Activated CD4-positive, CD25-positive, alpha-beta regulatory T cell treated with anti-CD3 and anti-CD28 coated beads, Interleukin-2, amount 50 U/mL, for 24 hours (primary cell): ENCODE data around the gene XRCC4.

Source experiments
- ATAC-seq, 2 donors: fragments of 150-1000 bp; cut with Tn5 transposase; one replicate each; pipeline ENCODE4 v1.10.0; 2021; ENCODE audit warnings: mild to moderate bottlenecking in 1 of 2, moderate library complexity in 1 of 2

The XRCC4 gene

DNA sequence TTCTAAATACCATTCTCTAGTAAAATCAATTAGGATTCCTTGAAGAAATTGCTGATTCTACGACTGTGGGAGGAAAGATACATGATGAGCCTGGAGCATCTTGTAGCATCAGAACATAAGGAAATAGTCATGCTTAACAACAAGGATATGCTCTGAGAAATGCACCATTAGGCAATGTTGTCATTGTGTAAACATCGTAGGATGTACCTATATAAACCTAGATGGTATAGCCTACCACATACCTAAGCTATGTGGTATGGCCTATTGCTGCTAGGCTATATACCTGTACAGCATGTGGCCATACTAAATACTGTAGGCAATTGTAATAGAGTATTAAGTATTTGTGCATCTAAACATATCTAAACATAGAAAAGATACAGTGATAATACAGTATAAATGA, 316.8 kb downstream of the XRCC4 start:
- ATAC-seq, result no peak

DNA sequence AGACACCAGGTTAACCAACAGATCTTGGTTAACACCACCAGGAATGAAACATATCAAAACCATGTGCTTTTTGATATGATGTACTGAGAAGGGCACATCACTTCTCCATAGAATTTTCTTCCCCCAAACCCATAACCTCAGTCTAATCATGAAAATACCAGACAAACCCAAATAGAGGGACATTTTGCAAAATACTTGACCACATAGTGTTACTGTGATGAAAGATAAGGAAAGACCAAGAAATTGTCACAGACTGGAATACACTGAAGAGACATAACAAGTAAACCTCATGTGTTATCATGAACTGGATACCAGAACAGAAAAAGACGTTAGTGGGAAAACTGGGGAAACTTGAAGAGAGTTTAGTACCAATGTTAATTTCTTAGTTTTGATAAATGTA, 319.3 kb downstream of the XRCC4 start:
- ATAC-seq, result no peak

DNA sequence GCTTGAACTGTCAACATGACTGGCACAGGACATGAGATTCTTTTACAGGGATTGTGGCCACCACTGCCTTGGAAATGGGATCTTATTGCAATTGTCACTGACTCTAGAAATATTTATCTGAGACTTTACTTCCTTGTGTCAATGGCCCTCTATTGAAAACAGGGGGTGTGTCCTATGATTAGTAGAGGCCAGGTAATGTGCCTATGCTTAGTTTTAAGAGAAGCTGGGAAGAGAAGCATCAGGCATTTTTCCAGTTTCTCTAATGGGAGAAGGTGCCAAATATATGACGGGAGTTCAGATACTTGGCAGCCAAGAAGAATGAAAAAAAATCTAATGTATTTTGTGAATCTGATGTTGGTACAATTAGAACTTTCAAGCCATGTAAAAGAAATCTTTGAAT, 320.3 kb downstream of the XRCC4 start:
- ATAC-seq, result no peak

DNA sequence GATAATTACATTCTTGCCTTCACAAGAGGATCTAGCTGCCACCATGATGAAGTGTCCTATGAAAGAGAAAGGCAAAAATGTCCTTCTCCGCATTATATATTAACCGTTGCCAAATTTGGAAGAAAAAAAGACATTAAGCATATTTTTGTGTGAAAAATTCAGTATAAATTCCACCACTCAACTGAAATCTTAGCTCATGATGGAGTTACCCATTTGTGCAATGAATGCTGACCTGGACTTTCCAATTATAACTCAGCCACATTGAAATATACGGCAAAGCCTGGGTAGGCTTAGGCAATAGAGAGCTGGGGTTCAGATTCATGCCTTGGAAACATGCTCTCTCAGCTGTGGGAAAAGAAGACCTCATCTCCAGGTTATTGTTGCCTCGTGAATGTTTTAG, 322.9 kb downstream of the XRCC4 start:
- ATAC-seq, result no peak

DNA sequence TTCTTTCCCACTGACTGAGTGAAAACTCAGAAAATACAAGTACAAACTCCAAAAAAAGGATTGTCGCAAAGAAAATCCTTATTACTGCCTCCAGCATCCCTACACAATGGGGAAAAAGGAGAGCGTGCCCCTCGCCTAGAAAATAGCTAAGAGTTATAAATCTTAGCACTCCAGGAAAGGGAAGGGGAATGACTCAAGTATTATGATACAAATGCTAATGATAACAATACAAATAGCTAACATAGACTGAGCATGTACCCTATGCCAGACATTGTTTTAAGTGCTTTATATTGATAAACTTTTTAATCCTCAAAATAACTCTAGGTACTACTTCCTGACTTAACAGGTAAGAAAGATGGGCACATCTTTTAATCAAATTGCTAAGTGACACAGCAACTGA, 323.4 kb downstream of the XRCC4 start:
- ATAC-seq, result no peak

DNA sequence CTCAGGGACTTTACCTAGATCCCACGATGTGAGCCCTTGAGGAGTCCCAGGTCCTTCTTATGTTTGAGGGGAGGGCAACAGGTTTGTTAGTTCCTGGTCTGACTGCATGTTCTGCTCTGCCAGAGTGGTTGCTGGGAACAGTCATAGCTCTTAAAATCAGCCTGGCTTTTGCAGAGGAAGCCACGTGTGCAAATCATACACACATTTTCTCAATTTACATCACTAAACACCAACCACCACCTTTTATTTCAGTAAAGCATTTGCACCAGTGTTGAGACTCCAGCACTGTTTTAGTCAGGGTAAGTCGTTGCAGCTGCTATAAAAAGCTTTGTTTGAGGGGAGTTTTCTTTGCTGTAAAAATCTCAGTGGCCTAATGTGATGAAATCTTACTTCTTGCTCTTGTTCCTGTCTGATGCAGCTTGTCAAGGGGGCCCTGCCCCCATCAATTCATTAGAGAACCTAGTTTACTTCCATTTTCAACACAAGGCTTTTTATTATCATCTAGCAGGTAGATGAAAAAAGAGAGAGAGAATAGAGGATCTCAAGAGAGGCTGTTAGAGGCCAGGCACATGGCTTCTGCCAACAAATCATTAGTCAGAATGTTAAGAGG, 323.9 kb downstream of the XRCC4 start:
- no peak for ATAC-seq

DNA sequence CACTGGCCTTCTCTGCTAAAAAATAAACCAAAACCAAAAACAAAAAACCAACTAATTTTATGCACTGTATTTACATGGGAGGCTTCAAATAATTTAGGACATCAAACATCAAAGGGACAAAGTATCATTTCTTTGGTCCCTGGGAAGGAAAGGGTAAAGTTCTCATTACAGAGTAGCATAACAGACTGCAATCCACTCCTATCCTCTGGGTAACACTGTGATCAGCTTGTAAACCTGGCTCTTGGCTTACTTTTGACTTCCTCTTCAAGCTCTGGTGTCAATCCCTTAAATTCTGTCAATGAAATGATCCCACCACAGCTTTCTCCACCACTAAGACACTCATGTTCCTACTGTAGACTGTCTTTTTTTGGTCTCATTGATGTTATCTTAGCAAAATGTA, 324.4 kb downstream of the XRCC4 start:
- no peak for ATAC-seq
